Measurements from ENCODE around the gene MEGF9.

DNA sequence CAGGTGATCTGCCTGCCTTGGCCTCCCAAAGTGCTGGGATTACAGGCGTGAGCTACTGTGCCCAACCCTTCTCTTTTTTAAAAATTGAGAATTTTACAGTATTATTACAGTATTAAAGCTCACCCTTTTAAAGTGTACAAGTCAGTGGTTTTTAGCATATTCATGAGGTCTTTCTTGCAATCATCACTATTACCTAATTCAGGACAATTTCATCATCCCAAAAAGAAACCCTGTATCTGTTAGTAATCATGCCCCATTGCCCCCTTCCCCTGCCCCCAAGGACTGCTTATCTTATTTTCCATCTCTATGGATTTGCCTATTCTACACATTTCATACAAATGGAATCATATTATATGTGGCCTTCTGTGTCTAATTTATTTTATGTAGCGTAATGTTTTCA is 22.6 kb upstream of the MEGF9 start:
- TF ChIP-seq, protein P1, sequence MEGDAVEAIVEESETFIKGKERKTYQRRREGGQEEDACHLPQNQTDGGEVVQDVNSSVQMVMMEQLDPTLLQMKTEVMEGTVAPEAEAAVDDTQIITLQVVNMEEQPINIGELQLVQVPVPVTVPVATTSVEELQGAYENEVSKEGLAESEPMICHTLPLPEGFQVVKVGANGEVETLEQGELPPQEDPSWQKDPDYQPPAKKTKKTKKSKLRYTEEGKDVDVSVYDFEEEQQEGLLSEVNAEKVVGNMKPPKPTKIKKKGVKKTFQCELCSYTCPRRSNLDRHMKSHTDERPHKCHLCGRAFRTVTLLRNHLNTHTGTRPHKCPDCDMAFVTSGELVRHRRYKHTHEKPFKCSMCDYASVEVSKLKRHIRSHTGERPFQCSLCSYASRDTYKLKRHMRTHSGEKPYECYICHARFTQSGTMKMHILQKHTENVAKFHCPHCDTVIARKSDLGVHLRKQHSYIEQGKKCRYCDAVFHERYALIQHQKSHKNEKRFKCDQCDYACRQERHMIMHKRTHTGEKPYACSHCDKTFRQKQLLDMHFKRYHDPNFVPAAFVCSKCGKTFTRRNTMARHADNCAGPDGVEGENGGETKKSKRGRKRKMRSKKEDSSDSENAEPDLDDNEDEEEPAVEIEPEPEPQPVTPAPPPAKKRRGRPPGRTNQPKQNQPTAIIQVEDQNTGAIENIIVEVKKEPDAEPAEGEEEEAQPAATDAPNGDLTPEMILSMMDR (conservative IDR thresholded peaks at IDR 0.05), result no peak
- TF ChIP-seq ZFX (IDR thresholded peaks at IDR 0.05), result no peak

All from C4-2B (cell line).